H9 (cell line): Measurements from ENCODE around the gene CHSY3. TPM values are rescaled to one million over a fixed set of nuclear protein-coding genes. Genes with fewer than 3 reads are reported as not detected.

ENCODE experiments used
- DNase-seq: peaks from one replicate; pipeline ENCODE4 v3.0.0-alpha.2; 2017
- H2AFZ ChIP-seq: one replicate; pipeline ENCODE4 v1.6.1; 2013; ENCODE audit warnings: mild to moderate bottlenecking, low read length, control low read depth, moderate library complexity
- H2AK5ac ChIP-seq: 2 replicates; pipeline ENCODE4 v1.6.1; 2013; ENCODE audit warnings: low read length, control low read depth, mixed read lengths; ENCODE audit not compliant: insufficient read length
- H2BK120ac ChIP-seq: one replicate; pipeline ENCODE4 v1.6.1; 2013; ENCODE audit warnings: low read depth, mild to moderate bottlenecking, low read length, control low read depth, inconsistent platforms; ENCODE audit not compliant: poor library complexity, severe bottlenecking
- H2BK12ac ChIP-seq: 2 replicates; pipeline ENCODE4 v1.6.1; 2013; ENCODE audit warnings: low read length, control low read depth, mixed read lengths, low read depth; ENCODE audit not compliant: insufficient read length
- H2BK15ac ChIP-seq: 2 replicates; pipeline ENCODE4 v1.6.1; 2013; ENCODE audit warnings: low read depth, low read length, control low read depth
- H2BK20ac ChIP-seq: one replicate; pipeline ENCODE4 v1.6.1; 2013; ENCODE audit warnings: low read depth, mild to moderate bottlenecking, low read length, control low read depth, inconsistent platforms; ENCODE audit not compliant: poor library complexity, severe bottlenecking
- H2BK5ac ChIP-seq: 2 replicates; pipeline ENCODE4 v1.6.1; 2013; ENCODE audit warnings: low read length, control low read depth, mixed read lengths; ENCODE audit not compliant: insufficient read length
- H3K14ac ChIP-seq: 2 replicates; pipeline ENCODE4 v1.6.1; 2013; ENCODE audit warnings: low read length, control low read depth; ENCODE audit not compliant: insufficient read depth
- H3K18ac ChIP-seq: 2 replicates; pipeline ENCODE4 v1.6.1; 2013; ENCODE audit warnings: low read depth, mild to moderate bottlenecking, mixed read lengths, low read length, control low read depth; ENCODE audit not compliant: insufficient read length
- H3K23ac ChIP-seq: 2 replicates; pipeline ENCODE4 v1.6.1; 2013; ENCODE audit warnings: low read length, control low read depth, mixed read lengths, low read depth; ENCODE audit not compliant: insufficient read length
- H3K23me2 ChIP-seq: 2 replicates; pipeline ENCODE4 v1.6.1; 2013; ENCODE audit warnings: low read depth, mild to moderate bottlenecking, mixed read lengths, low read length, control low read depth; ENCODE audit not compliant: insufficient read length, poor library complexity, severe bottlenecking
- H3K27ac ChIP-seq: 2 replicates; pipeline ENCODE4 v1.5.1; 2013; ENCODE audit warnings: low read length, control low read depth, mixed read lengths, low read depth; ENCODE audit not compliant: insufficient read length
- H3K27me3 ChIP-seq: 2 replicates; pipeline ENCODE4 v1.6.1; 2013; ENCODE audit warnings: low read length, control low read depth, inconsistent platforms; ENCODE audit not compliant: insufficient read depth
- H3K4ac ChIP-seq: 2 replicates; pipeline ENCODE4 v1.6.1; 2013; ENCODE audit warnings: low read depth, mild to moderate bottlenecking, control low read depth, inconsistent platforms, low read length, moderate library complexity
- H3K4me1 ChIP-seq: 2 replicates; pipeline ENCODE4 v1.6.1; 2013; ENCODE audit warnings: low read length, control low read depth, inconsistent platforms; ENCODE audit not compliant: insufficient read depth
- H3K4me2 ChIP-seq: 2 replicates; pipeline ENCODE4 v1.6.1; 2013; ENCODE audit warnings: low read length, control low read depth, mixed read lengths; ENCODE audit not compliant: insufficient read length, insufficient read depth
- H3K56ac ChIP-seq: 2 replicates; pipeline ENCODE4 v1.6.1; 2013; ENCODE audit warnings: low read depth, mild to moderate bottlenecking, mixed read lengths, low read length, control low read depth; ENCODE audit not compliant: insufficient read length
- H3K79me1 ChIP-seq: 2 replicates; pipeline ENCODE4 v1.6.1; 2013; ENCODE audit warnings: low read depth, mild to moderate bottlenecking, moderate library complexity, low read length, control low read depth, inconsistent platforms; ENCODE audit not compliant: insufficient read depth, poor library complexity, severe bottlenecking
- H3K79me2 ChIP-seq: 2 replicates; pipeline ENCODE4 v1.6.1; 2013; ENCODE audit warnings: low read length, control low read depth, inconsistent platforms; ENCODE audit not compliant: insufficient read depth
- H3K9ac ChIP-seq: 2 replicates; pipeline ENCODE4 v1.6.1; 2013; ENCODE audit warnings: low read length, control low read depth, mixed read lengths; ENCODE audit not compliant: insufficient read length; ENCODE audit errors: extremely low read depth
- H3K9me3 ChIP-seq: one replicate; pipeline ENCODE4 v1.6.1; 2013; ENCODE audit warnings: low read depth, low read length, inconsistent platforms; ENCODE audit not compliant: control insufficient read depth
- H3T11ph ChIP-seq: one replicate; pipeline ENCODE4 v1.6.1; 2013; ENCODE audit warnings: mild to moderate bottlenecking, low read length, control low read depth, inconsistent platforms
- H4K20me1 ChIP-seq: one replicate; pipeline ENCODE4 v1.6.1; 2013; ENCODE audit not compliant: control insufficient read depth, insufficient read length, insufficient read depth
- H4K5ac ChIP-seq: 2 replicates; pipeline ENCODE4 v1.6.1; 2013; ENCODE audit warnings: low read depth, mild to moderate bottlenecking, mixed read lengths, low read length, control low read depth; ENCODE audit not compliant: insufficient read length
- H4K8ac ChIP-seq: replicated peaks from 2 replicates; pipeline ENCODE4 v1.6.1; 2013; ENCODE audit warnings: low read length, control low read depth, mixed read lengths, low read depth; ENCODE audit not compliant: insufficient read length
- H4K91ac ChIP-seq: 2 replicates; pipeline ENCODE4 v1.6.1; 2013; ENCODE audit warnings: low read depth, mild to moderate bottlenecking, moderate library complexity, mixed read lengths, low read length, control low read depth; ENCODE audit not compliant: insufficient read length
- H3K27ac Mint-ChIP-seq, 3 experiments: 2 replicates in 2 of 3; 3 replicates in 1 of 3; pipeline ENCODE4 v1.8.0; 2020 to 2021; ENCODE audit warnings: mixed read lengths in 3 of 3, mild to moderate bottlenecking in 1 of 3, moderate library complexity in 1 of 3
- H3K27me3 Mint-ChIP-seq: 2 replicates; pipeline ENCODE4 v1.8.0; 2021; ENCODE audit warnings: low read depth, mild to moderate bottlenecking, moderate library complexity, mixed read lengths
- H3K36me3 Mint-ChIP-seq, 3 experiments: 2 replicates in 2 of 3; 3 replicates in 1 of 3; pipeline ENCODE4 v1.8.0; 2020 to 2021; ENCODE audit warnings: low read depth in 3 of 3, mixed read lengths in 3 of 3; ENCODE audit not compliant: insufficient read depth in 1 of 3
- H3K4me1 Mint-ChIP-seq, 2 experiments: 2 replicates each; pipeline ENCODE4 v1.8.0; 2020; ENCODE audit warnings: mixed read lengths in 2 of 2
- H3K4me3 Mint-ChIP-seq, 2 experiments: 2 replicates in 1 of 2; 3 replicates in 1 of 2; pipeline ENCODE4 v1.8.0; 2020 to 2021; ENCODE audit warnings: mild to moderate bottlenecking in 2 of 2, mixed read lengths in 2 of 2, moderate library complexity in 1 of 2
- H3K9me3 Mint-ChIP-seq, 2 experiments: 2 replicates in 1 of 2; 3 replicates in 1 of 2; pipeline ENCODE4 v1.8.0; 2020; ENCODE audit warnings: mild to moderate bottlenecking in 2 of 2, mixed read lengths in 2 of 2, moderate library complexity in 1 of 2
- WGBS: extraction: QIAGEN DNeasy Blood & Tissue Kit; methylation state at CpG from one replicate; pipeline ENCODE4 v1.1.7; 2013; ENCODE audit warnings: missing lambda C conversion rate, low lambda C conversion rate, mixed read lengths; ENCODE audit not compliant: insufficient read length; ENCODE audit errors: extremely low coverage; 5-methylcytosine and 5-hydroxymethylcytosine counted together
- total RNA-seq: library from RNA; stranded (reverse); gene quantifications from 2 replicates; pipeline ENCODE4 v1.2.1, GENCODE V29; 2021
- TF ChIP-seq, protein P1 (sequence below): fragments of 200-600 bp; sonication (generic); conservative IDR thresholded peaks from 3 replicates; pipeline ENCODE4 v1.8.0; 2021; ENCODE audit warnings: antibody characterized with exemption, mild to moderate bottlenecking

The CHSY3 gene
- total RNA-seq, 1 experiment from 2014 or later = 0.37 TPM

DNA sequence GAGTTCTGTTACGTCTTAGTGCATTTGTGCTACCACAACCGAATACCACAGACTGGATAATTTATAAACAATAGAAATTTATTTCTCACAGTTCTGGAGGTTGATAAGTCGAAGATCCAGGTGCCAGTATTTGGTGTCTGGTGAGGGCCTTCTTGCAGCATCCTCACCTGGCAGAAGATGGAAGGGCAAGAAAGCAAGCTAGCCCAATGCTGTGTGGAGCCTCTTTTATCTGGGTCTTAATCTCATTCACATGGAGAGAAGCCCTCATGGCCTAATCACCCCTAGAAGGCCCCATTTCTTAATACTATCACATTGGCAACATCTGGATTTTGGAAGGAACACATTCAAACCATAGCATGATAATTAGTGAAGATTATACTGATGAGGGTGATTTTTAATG, 159.3 kb downstream of the CHSY3 start:
- Histone ChIP-seq H3K23ac (no peak overlapping the region), H2BK120ac (no peak overlapping the region), H2BK15ac (no peak overlapping the region), H4K91ac (no peak overlapping the region), H3K23me2 (no peaks in the 10 kb centered on the region), H3K14ac (no peak overlapping the region), H4K5ac (no peak overlapping the region), H3K79me1 (no peaks in the 10 kb centered on the region), H2BK20ac (no peak overlapping the region), H3K4me2 (no peak overlapping the region), H3K27me3 (no peaks in the 10 kb centered on the region), H3K9me3 (no peaks in the 10 kb centered on the region), H3K56ac (no peak overlapping the region), H3K79me2 (no peaks in the 10 kb centered on the region), H2BK5ac (no peak overlapping the region), H2AFZ (no peak overlapping the region), H4K20me1 (no peaks in the 10 kb centered on the region), H3K9ac (no peak overlapping the region), H3K4ac (no peak overlapping the region), H2AK5ac (no peak overlapping the region), H4K8ac (no peak overlapping the region), H3K4me1 (no peaks in the 10 kb centered on the region), H3K27ac (no peak overlapping the region), H2BK12ac (no peak overlapping the region), H3K18ac (no peak overlapping the region), H3T11ph (no peak overlapping the region)
- no peak for DNase-seq
- H3K4me1 Mint-ChIP-seq = no peaks in the 10 kb centered on the region
- no peak overlapping the region for H3K27ac Mint-ChIP-seq
- H3K27me3 Mint-ChIP-seq = no peaks in the 10 kb centered on the region
- H3K4me3 Mint-ChIP-seq = no peak overlapping the region
- H3K36me3 Mint-ChIP-seq = no peaks in the 10 kb centered on the region
- no CpG with 5 or more reads among the region's 3 CpGs for WGBS
- H3K9me3 Mint-ChIP-seq = no peaks in the 10 kb centered on the region; a peak in 1 of 5 replicates
- TF ChIP-seq, protein P1, sequence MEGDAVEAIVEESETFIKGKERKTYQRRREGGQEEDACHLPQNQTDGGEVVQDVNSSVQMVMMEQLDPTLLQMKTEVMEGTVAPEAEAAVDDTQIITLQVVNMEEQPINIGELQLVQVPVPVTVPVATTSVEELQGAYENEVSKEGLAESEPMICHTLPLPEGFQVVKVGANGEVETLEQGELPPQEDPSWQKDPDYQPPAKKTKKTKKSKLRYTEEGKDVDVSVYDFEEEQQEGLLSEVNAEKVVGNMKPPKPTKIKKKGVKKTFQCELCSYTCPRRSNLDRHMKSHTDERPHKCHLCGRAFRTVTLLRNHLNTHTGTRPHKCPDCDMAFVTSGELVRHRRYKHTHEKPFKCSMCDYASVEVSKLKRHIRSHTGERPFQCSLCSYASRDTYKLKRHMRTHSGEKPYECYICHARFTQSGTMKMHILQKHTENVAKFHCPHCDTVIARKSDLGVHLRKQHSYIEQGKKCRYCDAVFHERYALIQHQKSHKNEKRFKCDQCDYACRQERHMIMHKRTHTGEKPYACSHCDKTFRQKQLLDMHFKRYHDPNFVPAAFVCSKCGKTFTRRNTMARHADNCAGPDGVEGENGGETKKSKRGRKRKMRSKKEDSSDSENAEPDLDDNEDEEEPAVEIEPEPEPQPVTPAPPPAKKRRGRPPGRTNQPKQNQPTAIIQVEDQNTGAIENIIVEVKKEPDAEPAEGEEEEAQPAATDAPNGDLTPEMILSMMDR = no peak
